Liver (tissue), 9 donors: ENCODE measurements around the gene ZFYVE26. TPM values are rescaled to one million over a fixed set of nuclear protein-coding genes. Genes with fewer than 3 reads are reported as not detected.

Experiments
- DNase-seq: peaks from one replicate; pipeline ENCODE4 v3.0.0-alpha.2; 2017; ENCODE audit warnings: low spot score
- H3K27ac ChIP-seq, 2 donors: one replicate each; pipeline ENCODE4 v1.7.0; 2013; ENCODE audit warnings: inconsistent platforms in 2 of 2, low read length in 2 of 2, control low read depth in 1 of 2, low read depth in 1 of 2, mild to moderate bottlenecking in 1 of 2
- H3K27me3 ChIP-seq, 4 donors: one replicate each; pipeline versions ENCODE4 v1.6.1 to v1.7.0; 2013; ENCODE audit warnings: low read length in 3 of 4, inconsistent platforms in 1 of 4, mild to moderate bottlenecking in 1 of 4, moderate library complexity in 1 of 4; ENCODE audit not compliant: control insufficient read depth in 4 of 4, insufficient read depth in 4 of 4
- H3K36me3 ChIP-seq, 4 donors: one replicate each; pipeline versions ENCODE4 v1.6.1 to v1.7.0; 2013; ENCODE audit warnings: low read length in 3 of 4, mild to moderate bottlenecking in 3 of 4, low read depth in 1 of 4, moderate library complexity in 1 of 4; ENCODE audit not compliant: control insufficient read depth in 4 of 4, insufficient read depth in 3 of 4
- H3K4me1 ChIP-seq, 4 donors: one replicate each; pipeline versions ENCODE4 v1.6.1 to v1.7.0; 2013; ENCODE audit warnings: low read length in 3 of 4, mild to moderate bottlenecking in 3 of 4, moderate library complexity in 1 of 4; ENCODE audit not compliant: control insufficient read depth in 4 of 4, insufficient read depth in 4 of 4
- H3K4me3 ChIP-seq, 3 donors: one replicate each; pipeline versions ENCODE4 v1.6.1 to v1.7.0; 2013; ENCODE audit warnings: low read length in 3 of 3, control low read depth in 1 of 3, low read depth in 1 of 3, mild to moderate bottlenecking in 1 of 3
- H3K9ac ChIP-seq, 2 donors: one replicate each; pipeline ENCODE4 v1.7.0; 2013; ENCODE audit warnings: low read length in 2 of 2, mild to moderate bottlenecking in 2 of 2, moderate library complexity in 2 of 2, control low read depth in 1 of 2, low read depth in 1 of 2
- H3K9me3 ChIP-seq, 4 donors: one replicate each; pipeline versions ENCODE4 v1.6.1 to v1.7.0; 2013; ENCODE audit warnings: low read length in 3 of 4; ENCODE audit not compliant: control insufficient read depth in 4 of 4
- EGR1 ChIP-seq, 2 donors: IDR thresholded peaks; 2 replicates each; pipeline ENCODE4 v1.6.1; 2016 to 2018; ENCODE audit warnings: antibody characterized with exemption in 2 of 2, low read depth in 2 of 2
- FOXA2 ChIP-seq: IDR thresholded peaks from 2 replicates; pipeline ENCODE4 v1.6.1; 2016; ENCODE audit warnings: antibody characterized with exemption
- GABPA ChIP-seq, 2 donors: IDR thresholded peaks in 1 of 2; conservative IDR thresholded peaks in 1 of 2; 2 replicates each; pipeline ENCODE4 v1.6.1; 2016; ENCODE audit warnings: antibody characterized with exemption in 2 of 2, mild to moderate bottlenecking in 1 of 2, moderate library complexity in 1 of 2
- HNF4A ChIP-seq, 2 donors: conservative IDR thresholded peaks; 2 replicates each; pipeline ENCODE4 v1.6.1; 2016; ENCODE audit warnings: antibody characterized with exemption in 2 of 2, mild to moderate bottlenecking in 2 of 2
- HNF4G ChIP-seq: IDR thresholded peaks from 2 replicates; pipeline ENCODE4 v1.6.1; 2016; ENCODE audit warnings: antibody characterized with exemption
- JUND ChIP-seq, 2 donors: IDR thresholded peaks; 2 replicates each; pipeline ENCODE4 v1.6.1; 2016; ENCODE audit warnings: antibody characterized with exemption in 2 of 2
- NR2F2 ChIP-seq: IDR thresholded peaks from 2 replicates; pipeline ENCODE4 v1.6.1; 2016; ENCODE audit warnings: antibody characterized with exemption
- RAD21 ChIP-seq, 2 donors: IDR thresholded peaks; 2 replicates each; pipeline ENCODE4 v1.6.1; 2016; ENCODE audit warnings: antibody characterized with exemption in 2 of 2, mild to moderate bottlenecking in 2 of 2
- RXRA ChIP-seq, 2 donors: IDR thresholded peaks; 2 replicates each; pipeline ENCODE4 v1.6.1; 2017 to 2018; ENCODE audit warnings: antibody characterized with exemption in 2 of 2, mild to moderate bottlenecking in 1 of 2
- SP1 ChIP-seq: IDR thresholded peaks from 2 replicates; pipeline ENCODE4 v1.6.1; 2018; ENCODE audit warnings: antibody characterized with exemption, mild to moderate bottlenecking
- YY1 ChIP-seq: IDR thresholded peaks from 2 replicates; pipeline ENCODE4 v1.6.1; 2016; ENCODE audit warnings: antibody characterized with exemption, mild to moderate bottlenecking
- WGBS: extraction: QIAGEN DNeasy Blood & Tissue Kit; methylation state at CpG from one replicate; pipeline ENCODE4 v1.1.7; 2013; 5-methylcytosine and 5-hydroxymethylcytosine counted together
- polyA plus RNA-seq, 2 donors: library from polyadenylated mRNA; stranded (reverse) in 1 of 2; unstranded in 1 of 2; fragments of 200-250 nt in 1 of 2; fragments of >200 nt in 1 of 2; fragmentation: Nextera tagmentation in 1 of 2; extraction: Ambion mirVana in 1 of 2; gene quantifications; one replicate each; pipeline versions ENCODE4 v1.2.1 to v1.2.3, GENCODE V29; 2013 to 2015
- total RNA-seq, 2 donors: library from RNA; depleted of rRNA; stranded (reverse); fragments of >200 nt; gene quantifications; one replicate each; pipeline ENCODE4 v1.2.3, GENCODE V29; 2014
- TF ChIP-seq, protein P1 (sequence below): IDR thresholded peaks from 2 replicates; pipeline ENCODE4 v1.6.1; 2016; ENCODE audit warnings: antibody characterized with exemption
- TF ChIP-seq, protein P2 (sequence below): IDR thresholded peaks from 2 replicates; pipeline ENCODE4 v1.6.1; 2016; ENCODE audit warnings: antibody characterized with exemption, mild to moderate bottlenecking
- TF ChIP-seq, protein P3 (sequence below): IDR thresholded peaks from 2 replicates; pipeline ENCODE4 v1.6.1; 2016; ENCODE audit warnings: antibody characterized with exemption
- TF ChIP-seq, protein P4 (sequence below): IDR thresholded peaks from 2 replicates; pipeline ENCODE4 v1.6.1; 2016; ENCODE audit warnings: antibody characterized with exemption
- TF ChIP-seq, protein P5 (sequence below): fragments of 150-350 bp; IDR thresholded peaks from 2 replicates; pipeline ENCODE4 v1.5.1; 2017; ENCODE audit warnings: improper control_type of control experiment, low read depth, low read length; ENCODE audit not compliant: missing input control
- donor health status: healthy.
- donor health status: healthy.
- donor health status: healthy.
- donor health status: healthy.
- donor health status: healthy.

Gene ZFYVE26
- total and polyA plus RNA-seq, 4 donors = 2.4 to 17.2 (median 7.7) TPM

DNA sequence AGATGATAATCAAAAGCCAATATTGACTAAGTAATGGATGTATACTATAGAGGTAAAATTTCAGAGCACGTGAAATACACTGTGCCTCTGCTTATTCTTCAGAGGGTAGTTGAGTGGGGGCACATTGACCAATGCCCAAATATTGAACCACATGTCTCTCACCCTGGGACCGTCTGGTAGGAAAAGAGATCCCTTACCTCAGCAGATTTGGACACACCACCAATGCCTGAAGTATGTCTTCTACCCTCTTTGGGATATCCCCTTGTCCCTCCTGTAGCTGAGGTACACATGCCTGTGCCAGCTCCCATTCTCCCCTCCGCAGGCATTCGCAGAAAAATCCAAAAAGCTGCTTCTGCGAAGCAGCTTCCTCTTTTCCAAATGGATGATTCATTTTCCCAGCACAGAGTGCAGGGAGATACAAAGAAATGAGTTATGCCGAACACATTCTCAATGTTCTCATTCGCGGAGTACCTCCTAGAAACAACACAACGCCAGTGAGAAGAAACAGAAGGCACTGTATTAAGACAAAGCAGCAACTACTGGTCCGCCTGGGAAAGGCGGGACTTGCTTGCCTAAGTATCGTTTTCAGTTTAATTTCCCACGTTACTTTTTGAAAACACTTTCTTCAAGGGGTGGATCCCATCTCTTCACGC is 691 bp downstream of the ZFYVE26 start:
- Histone ChIP-seq H3K9me3 (no peaks in the 10 kb centered on the region), H3K27ac (no peak overlapping the region), H3K27me3 (no peaks in the 10 kb centered on the region), H3K9ac (peak overlapping the region; percentile 73 to 80), H3K4me1 (peaks cover 8 to 30% (median 21%) of the 10 kb centered on the region in 4 donors), H3K4me3 (peak overlapping the region; percentile 82 to 97 (median 91)), H3K36me3 (peaks cover 0 to 15% (median 9%) of the 10 kb centered on the region in 4 donors)
- no peak for DNase-seq
- WGBS = 8% methylated on average over 14 of the region's 14 CpGs
- TF ChIP-seq HNF4A (conservative IDR thresholded peaks at IDR 0.05) (no peak), SP1 (no peak), FOXA2 (no peak), GABPA (IDR thresholded peaks at IDR 0.05 in 1 of 2, conservative IDR thresholded peaks at IDR 0.05 in 1 of 2) (no peak)

DNA sequence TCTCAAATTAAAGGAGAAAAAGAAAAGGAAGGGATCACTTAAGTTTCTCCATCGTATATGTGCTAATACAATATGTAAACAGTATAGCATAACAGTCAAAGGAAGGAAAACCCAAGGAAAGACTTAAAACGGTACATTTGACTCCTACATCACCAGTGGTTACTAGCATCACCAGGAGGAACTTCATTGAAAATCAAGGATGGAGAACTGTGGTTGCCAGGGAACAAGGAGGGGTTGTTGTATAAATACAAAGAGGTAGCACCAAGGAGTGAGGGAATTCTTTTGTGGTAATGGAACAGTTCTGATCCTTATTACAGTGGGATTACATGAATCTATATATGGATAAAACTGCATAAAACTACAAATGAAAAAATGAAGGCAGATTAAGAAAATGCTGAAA is 1.6 kb downstream of the ZFYVE26 start:
- WGBS = 79% methylated on average over 2 of the region's 2 CpGs
- Histone ChIP-seq H3K4me1 (peaks cover 8 to 22% (median 15%) of the 10 kb centered on the region in 4 donors), H3K9me3 (no peaks in the 10 kb centered on the region), H3K4me3 (no peak overlapping the region), H3K27me3 (no peaks in the 10 kb centered on the region), H3K27ac (no peak overlapping the region), H3K36me3 (peaks cover 0 to 21% (median 13%) of the 10 kb centered on the region in 4 donors), H3K9ac (no peak overlapping the region)
- no peak for TF ChIP-seq SP1
- no peak for TF ChIP-seq NR2F2
- no peak for TF ChIP-seq GABPA (IDR thresholded peaks at IDR 0.05 in 1 of 2, conservative IDR thresholded peaks at IDR 0.05 in 1 of 2)
- TF ChIP-seq RAD21 (IDR thresholded peaks at IDR 0.05) = no peak
- TF ChIP-seq YY1 = no peak
- TF ChIP-seq, protein P1, sequence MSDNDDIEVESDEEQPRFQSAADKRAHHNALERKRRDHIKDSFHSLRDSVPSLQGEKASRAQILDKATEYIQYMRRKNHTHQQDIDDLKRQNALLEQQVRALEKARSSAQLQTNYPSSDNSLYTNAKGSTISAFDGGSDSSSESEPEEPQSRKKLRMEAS = no peak
- no peak for DNase-seq

DNA sequence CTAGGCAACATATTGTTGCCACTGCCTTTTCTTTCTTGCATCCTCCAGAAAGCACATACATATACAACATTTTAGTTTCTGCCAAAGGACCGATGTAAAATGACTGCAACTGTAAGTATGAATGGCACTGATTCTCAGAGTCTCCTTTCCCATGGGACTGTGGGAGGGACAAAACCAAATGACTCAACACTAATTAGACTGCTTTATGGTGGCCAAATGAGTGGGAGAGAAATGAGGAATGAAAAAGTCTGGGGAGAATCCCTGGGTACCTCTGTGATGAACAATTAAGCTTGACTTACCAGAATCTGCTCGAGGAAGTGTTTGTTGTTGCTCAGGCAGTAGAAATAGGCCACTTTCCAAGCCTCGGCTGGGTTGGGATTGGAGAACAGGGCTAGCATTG is 10.1 kb downstream of the ZFYVE26 start:
- no peaks in the 10 kb centered on the region for H3K9me3 ChIP-seq
- H3K4me3 ChIP-seq = no peak overlapping the region
- peaks cover 11 to 80% (median 66%) of the 10 kb centered on the region in 4 donors for H3K36me3 ChIP-seq
- no peaks in the 10 kb centered on the region for H3K27me3 ChIP-seq
- TF ChIP-seq HNF4G (no peak), RXRA (IDR thresholded peaks at IDR 0.05) (no peak), JUND (IDR thresholded peaks at IDR 0.05) (no peak), EGR1 (IDR thresholded peaks at IDR 0.05; ENCODE audit: low read depth in 2 of 2) (no peak), FOXA2 (no peak), GABPA (IDR thresholded peaks at IDR 0.05 in 1 of 2, conservative IDR thresholded peaks at IDR 0.05 in 1 of 2) (no peak), SP1 (no peak)
- TF ChIP-seq, protein P2, sequence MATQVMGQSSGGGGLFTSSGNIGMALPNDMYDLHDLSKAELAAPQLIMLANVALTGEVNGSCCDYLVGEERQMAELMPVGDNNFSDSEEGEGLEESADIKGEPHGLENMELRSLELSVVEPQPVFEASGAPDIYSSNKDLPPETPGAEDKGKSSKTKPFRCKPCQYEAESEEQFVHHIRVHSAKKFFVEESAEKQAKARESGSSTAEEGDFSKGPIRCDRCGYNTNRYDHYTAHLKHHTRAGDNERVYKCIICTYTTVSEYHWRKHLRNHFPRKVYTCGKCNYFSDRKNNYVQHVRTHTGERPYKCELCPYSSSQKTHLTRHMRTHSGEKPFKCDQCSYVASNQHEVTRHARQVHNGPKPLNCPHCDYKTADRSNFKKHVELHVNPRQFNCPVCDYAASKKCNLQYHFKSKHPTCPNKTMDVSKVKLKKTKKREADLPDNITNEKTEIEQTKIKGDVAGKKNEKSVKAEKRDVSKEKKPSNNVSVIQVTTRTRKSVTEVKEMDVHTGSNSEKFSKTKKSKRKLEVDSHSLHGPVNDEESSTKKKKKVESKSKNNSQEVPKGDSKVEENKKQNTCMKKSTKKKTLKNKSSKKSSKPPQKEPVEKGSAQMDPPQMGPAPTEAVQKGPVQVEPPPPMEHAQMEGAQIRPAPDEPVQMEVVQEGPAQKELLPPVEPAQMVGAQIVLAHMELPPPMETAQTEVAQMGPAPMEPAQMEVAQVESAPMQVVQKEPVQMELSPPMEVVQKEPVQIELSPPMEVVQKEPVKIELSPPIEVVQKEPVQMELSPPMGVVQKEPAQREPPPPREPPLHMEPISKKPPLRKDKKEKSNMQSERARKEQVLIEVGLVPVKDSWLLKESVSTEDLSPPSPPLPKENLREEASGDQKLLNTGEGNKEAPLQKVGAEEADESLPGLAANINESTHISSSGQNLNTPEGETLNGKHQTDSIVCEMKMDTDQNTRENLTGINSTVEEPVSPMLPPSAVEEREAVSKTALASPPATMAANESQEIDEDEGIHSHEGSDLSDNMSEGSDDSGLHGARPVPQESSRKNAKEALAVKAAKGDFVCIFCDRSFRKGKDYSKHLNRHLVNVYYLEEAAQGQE = no peak
- TF ChIP-seq, protein P3, sequence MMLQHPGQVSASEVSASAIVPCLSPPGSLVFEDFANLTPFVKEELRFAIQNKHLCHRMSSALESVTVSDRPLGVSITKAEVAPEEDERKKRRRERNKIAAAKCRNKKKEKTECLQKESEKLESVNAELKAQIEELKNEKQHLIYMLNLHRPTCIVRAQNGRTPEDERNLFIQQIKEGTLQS = no peak
- TF ChIP-seq, protein P4, sequence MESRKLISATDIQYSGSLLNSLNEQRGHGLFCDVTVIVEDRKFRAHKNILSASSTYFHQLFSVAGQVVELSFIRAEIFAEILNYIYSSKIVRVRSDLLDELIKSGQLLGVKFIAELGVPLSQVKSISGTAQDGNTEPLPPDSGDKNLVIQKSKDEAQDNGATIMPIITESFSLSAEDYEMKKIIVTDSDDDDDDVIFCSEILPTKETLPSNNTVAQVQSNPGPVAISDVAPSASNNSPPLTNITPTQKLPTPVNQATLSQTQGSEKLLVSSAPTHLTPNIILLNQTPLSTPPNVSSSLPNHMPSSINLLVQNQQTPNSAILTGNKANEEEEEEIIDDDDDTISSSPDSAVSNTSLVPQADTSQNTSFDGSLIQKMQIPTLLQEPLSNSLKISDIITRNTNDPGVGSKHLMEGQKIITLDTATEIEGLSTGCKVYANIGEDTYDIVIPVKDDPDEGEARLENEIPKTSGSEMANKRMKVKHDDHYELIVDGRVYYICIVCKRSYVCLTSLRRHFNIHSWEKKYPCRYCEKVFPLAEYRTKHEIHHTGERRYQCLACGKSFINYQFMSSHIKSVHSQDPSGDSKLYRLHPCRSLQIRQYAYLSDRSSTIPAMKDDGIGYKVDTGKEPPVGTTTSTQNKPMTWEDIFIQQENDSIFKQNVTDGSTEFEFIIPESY = no peak
- TF ChIP-seq, protein P5, sequence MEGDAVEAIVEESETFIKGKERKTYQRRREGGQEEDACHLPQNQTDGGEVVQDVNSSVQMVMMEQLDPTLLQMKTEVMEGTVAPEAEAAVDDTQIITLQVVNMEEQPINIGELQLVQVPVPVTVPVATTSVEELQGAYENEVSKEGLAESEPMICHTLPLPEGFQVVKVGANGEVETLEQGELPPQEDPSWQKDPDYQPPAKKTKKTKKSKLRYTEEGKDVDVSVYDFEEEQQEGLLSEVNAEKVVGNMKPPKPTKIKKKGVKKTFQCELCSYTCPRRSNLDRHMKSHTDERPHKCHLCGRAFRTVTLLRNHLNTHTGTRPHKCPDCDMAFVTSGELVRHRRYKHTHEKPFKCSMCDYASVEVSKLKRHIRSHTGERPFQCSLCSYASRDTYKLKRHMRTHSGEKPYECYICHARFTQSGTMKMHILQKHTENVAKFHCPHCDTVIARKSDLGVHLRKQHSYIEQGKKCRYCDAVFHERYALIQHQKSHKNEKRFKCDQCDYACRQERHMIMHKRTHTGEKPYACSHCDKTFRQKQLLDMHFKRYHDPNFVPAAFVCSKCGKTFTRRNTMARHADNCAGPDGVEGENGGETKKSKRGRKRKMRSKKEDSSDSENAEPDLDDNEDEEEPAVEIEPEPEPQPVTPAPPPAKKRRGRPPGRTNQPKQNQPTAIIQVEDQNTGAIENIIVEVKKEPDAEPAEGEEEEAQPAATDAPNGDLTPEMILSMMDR = no peak
- TF ChIP-seq, protein P1 = no peak
- no peak overlapping the region for H3K9ac ChIP-seq
- H3K27ac ChIP-seq = no peak overlapping the region
- DNase-seq = no peak
- WGBS = 89% methylated on average over 3 of the region's 3 CpGs
- no peaks in the 10 kb centered on the region for H3K4me1 ChIP-seq
